GM19467 (cell line): ENCODE results near the gene GPSM1.
"Not testable (repeated sequence)": the region's sequence is repeated elsewhere in the genome, so short reads cannot be mapped to it uniquely, and the experiment has no call there.

Experiments used
- ATAC-seq: cut with Tn5 transposase; IDR thresholded peaks from one replicate; pipeline ENCODE4 v1.9.1; 2021; ENCODE audit warnings: mild to moderate bottlenecking, moderate library complexity; ENCODE audit not compliant: unreplicated experiment

The GPSM1 gene

GRCh38 chr9:136316896-136317676, 10.3 kb upstream of the GPSM1 start:
- no peak for ATAC-seq

- no peak for ATAC-seq
Observed at GRCh38 chr9:136317695-136318094, 9.6 kb upstream of the GPSM1 start.

GRCh38 chr9:136318111-136318775, 9.1 kb upstream of the GPSM1 start:
- ATAC-seq, result no peak

- no peak for ATAC-seq
Observed at GRCh38 chr9:136318776-136319241, 8.5 kb upstream of the GPSM1 start.

GRCh38 chr9:136319244-136319643, 8.1 kb upstream of the GPSM1 start:
- ATAC-seq, result not testable (repeated sequence)

- ATAC-seq, result not testable (repeated sequence)
Observed at GRCh38 chr9:136319955-136320354, 7.4 kb upstream of the GPSM1 start.

GRCh38 chr9:136320972-136321371, 6.4 kb upstream of the GPSM1 start:
- ATAC-seq, result not testable (repeated sequence)

GRCh38 chr9:136321561-136321960, 5.8 kb upstream of the GPSM1 start:
- ATAC-seq, result no peak

- no peak for ATAC-seq
Observed at GRCh38 chr9:136322756-136323330, 4.5 kb upstream of the GPSM1 start.

- no peak for ATAC-seq
Observed at GRCh38 chr9:136323371-136323789, 4.0 kb upstream of the GPSM1 start.

GRCh38 chr9:136324501-136325300, 2.6 kb upstream of the GPSM1 start:
- ATAC-seq, result no peak

- no peak for ATAC-seq
Observed at GRCh38 chr9:136325358-136325757, 2.0 kb upstream of the GPSM1 start.

GRCh38 chr9:136326061-136326760, 1.1 kb upstream of the GPSM1 start:
- ATAC-seq, result no peak

- no peak for ATAC-seq
Observed at GRCh38 chr9:136326761-136327303, 507 bp upstream of the GPSM1 start.

GRCh38 chr9:136328011-136328621, 777 bp downstream of the GPSM1 start:
- no peak for ATAC-seq

- ATAC-seq, result no peak
Observed at GRCh38 chr9:136328622-136329041, 1.3 kb downstream of the GPSM1 start.

GRCh38 chr9:136329211-136329627, 1.9 kb downstream of the GPSM1 start:
- ATAC-seq, result no peak

GRCh38 chr9:136329636-136330405, 2.5 kb downstream of the GPSM1 start:
- no peak for ATAC-seq

GRCh38 chr9:136330406-136330990, 3.2 kb downstream of the GPSM1 start:
- no peak for ATAC-seq
